DOHH2 (cell line): Measurements from ENCODE around the gene ZCWPW1.

ENCODE experiments used
- H3F3A ChIP-seq: fragments of 200-600 bp; sonication (generic), shearing (Covaris generic); 2 replicates; pipeline ENCODE4 v1.6.0; 2016; ENCODE audit warnings: antibody characterized with exemption, mild to moderate bottlenecking; ENCODE audit not compliant: control insufficient read depth, insufficient read depth
- H3K27ac ChIP-seq: fragments of 200-600 bp; sonication (generic); 2 replicates; pipeline ENCODE4 v1.5.1; 2014; ENCODE audit warnings: low read depth, mild to moderate bottlenecking, low read length, moderate library complexity
- H3K27me3 ChIP-seq: fragments of 200-600 bp; sonication (generic); 2 replicates; pipeline ENCODE4 v1.6.1; 2014; ENCODE audit warnings: mild to moderate bottlenecking, low read length, mixed read lengths; ENCODE audit not compliant: control insufficient read depth
- H3K36me3 ChIP-seq: fragments of 200-600 bp; sonication (generic); 2 replicates; pipeline ENCODE4 v1.6.1; 2014; ENCODE audit warnings: mild to moderate bottlenecking, low read length, moderate library complexity, mixed read lengths; ENCODE audit not compliant: control insufficient read depth
- H3K4me1 ChIP-seq: fragments of 200-600 bp; sonication (generic); 2 replicates; pipeline ENCODE4 v1.6.1; 2014; ENCODE audit warnings: mild to moderate bottlenecking, low read length, mixed read lengths; ENCODE audit not compliant: control insufficient read depth
- H3K4me2 ChIP-seq: fragments of 200-600 bp; sonication (generic); 2 replicates; pipeline ENCODE4 v1.6.0; 2014; ENCODE audit warnings: mild to moderate bottlenecking, low read length, moderate library complexity
- H3K4me3 ChIP-seq: fragments of 200-600 bp; sonication (generic); 2 replicates; pipeline ENCODE4 v1.5.1; 2014; ENCODE audit warnings: mild to moderate bottlenecking, low read length, mixed read lengths
- H3K79me2 ChIP-seq: fragments of 200-600 bp; sonication (generic); 2 replicates; pipeline ENCODE4 v1.6.1; 2014; ENCODE audit warnings: mild to moderate bottlenecking, low read length, mixed read lengths; ENCODE audit not compliant: control insufficient read depth
- H3K9me2 ChIP-seq: fragments of 200-600 bp; sonication (generic); replicated peaks from 2 replicates; pipeline ENCODE4 v1.6.1; 2014; ENCODE audit warnings: mild to moderate bottlenecking, low read length, mixed read lengths; ENCODE audit not compliant: control insufficient read depth
- H3K9me3 ChIP-seq: fragments of 200-600 bp; sonication (generic); 2 replicates; pipeline ENCODE4 v1.6.1; 2014; ENCODE audit warnings: antibody characterized with exemption, low read length, mixed read lengths; ENCODE audit not compliant: control insufficient read depth, insufficient read depth
- H4K20me1 ChIP-seq: fragments of 200-600 bp; sonication (generic); 2 replicates; pipeline ENCODE4 v1.6.0; 2014; ENCODE audit warnings: low read depth, mild to moderate bottlenecking, antibody characterized with exemption, low read length, moderate library complexity; ENCODE audit not compliant: control insufficient read depth, insufficient read depth
- EZH2phosphoT487 ChIP-seq: fragments of 200-600 bp; sonication (generic); IDR thresholded peaks from 2 replicates; pipeline ENCODE4 v1.6.1; 2017; ENCODE audit warnings: borderline replicate concordance, mild to moderate bottlenecking, antibody characterized with exemption, low read length, moderate library complexity, mixed read lengths
- TF ChIP-seq, protein P1 (sequence below): fragments of 200-600 bp; sonication (generic); IDR thresholded peaks from one replicate; pipeline ENCODE4 v1.5.1; 2014; ENCODE audit warnings: antibody characterized with exemption, mild to moderate bottlenecking, low read depth, low read length; ENCODE audit not compliant: poor library complexity, severe bottlenecking

Gene ZCWPW1

DNA sequence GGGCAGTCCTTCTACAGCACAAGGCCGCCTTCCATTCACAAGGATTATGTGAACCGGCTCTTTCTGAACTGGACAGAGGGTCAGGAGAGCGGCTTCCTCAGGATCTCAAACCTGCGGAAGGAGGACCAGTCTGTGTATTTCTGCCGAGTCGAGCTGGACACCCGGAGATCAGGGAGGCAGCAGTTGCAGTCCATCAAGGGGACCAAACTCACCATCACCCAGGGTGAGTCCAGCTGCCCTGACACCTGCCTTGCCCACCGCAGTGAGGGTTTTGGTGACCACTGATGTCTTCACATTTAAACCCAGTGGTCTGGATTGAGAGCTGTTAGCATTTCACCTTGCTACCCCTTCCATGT lies 69.7 kb downstream of the ZCWPW1 start:
- no peaks in the 10 kb centered on the region for H3K79me2 ChIP-seq
- H3K9me3 ChIP-seq: no peaks in the 10 kb centered on the region
- no peaks in the 10 kb centered on the region for H4K20me1 ChIP-seq
- peaks cover 7% of the 10 kb centered on the region; the same call in 1 of the 2 replicates for H3K4me1 ChIP-seq
- no peak overlapping the region for H3K4me3 ChIP-seq
- H3F3A ChIP-seq: peaks cover 13% of the 10 kb centered on the region
- no peaks in the 10 kb centered on the region for H3K27me3 ChIP-seq
- peaks cover 97% of the 10 kb centered on the region for H3K36me3 ChIP-seq
- no peak for TF ChIP-seq EZH2phosphoT487
- TF ChIP-seq, protein P1, sequence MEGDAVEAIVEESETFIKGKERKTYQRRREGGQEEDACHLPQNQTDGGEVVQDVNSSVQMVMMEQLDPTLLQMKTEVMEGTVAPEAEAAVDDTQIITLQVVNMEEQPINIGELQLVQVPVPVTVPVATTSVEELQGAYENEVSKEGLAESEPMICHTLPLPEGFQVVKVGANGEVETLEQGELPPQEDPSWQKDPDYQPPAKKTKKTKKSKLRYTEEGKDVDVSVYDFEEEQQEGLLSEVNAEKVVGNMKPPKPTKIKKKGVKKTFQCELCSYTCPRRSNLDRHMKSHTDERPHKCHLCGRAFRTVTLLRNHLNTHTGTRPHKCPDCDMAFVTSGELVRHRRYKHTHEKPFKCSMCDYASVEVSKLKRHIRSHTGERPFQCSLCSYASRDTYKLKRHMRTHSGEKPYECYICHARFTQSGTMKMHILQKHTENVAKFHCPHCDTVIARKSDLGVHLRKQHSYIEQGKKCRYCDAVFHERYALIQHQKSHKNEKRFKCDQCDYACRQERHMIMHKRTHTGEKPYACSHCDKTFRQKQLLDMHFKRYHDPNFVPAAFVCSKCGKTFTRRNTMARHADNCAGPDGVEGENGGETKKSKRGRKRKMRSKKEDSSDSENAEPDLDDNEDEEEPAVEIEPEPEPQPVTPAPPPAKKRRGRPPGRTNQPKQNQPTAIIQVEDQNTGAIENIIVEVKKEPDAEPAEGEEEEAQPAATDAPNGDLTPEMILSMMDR: no peak
- H3K9me2 ChIP-seq: no peaks in the 10 kb centered on the region
- H3K4me2 ChIP-seq: no peak overlapping the region
- H3K27ac ChIP-seq: no peak overlapping the region

DNA sequence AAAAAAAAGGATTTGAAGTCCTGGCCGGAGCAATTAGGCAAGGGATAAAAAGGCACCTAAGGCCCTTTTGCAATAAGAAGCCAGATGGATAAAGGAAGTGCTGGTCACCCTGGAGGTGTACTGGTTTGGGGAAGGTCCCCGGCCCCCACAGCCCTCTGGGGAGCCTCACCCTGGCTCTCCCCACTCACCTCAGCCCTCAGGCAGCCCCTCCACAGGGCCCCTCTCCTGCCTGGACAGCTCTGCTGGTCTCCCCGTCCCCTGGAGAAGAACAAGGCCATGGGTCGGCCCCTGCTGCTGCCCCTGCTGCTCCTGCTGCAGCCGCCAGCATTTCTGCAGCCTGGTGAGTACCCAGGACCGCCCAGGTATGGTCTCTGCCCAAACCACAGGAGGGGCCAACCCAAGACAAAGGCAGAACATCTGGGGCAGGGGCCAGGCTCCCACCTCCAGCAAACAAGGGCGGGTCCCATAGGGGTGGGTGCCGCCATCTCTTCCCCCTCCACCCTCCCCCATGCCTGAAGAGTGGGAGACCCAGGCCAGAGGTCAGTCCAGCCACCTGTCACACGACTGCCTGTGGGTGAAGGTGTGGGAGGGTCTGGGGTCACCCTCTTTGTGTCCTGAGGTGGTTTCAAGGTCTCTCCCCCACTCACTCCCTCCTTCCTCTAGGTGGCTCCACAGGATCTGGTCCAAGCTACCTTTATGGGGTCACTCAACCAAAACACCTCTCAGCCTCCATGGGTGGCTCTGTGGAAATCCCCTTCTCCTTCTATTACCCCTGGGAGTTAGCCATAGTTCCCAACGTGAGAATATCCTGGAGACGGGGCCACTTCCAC lies 70.3 kb downstream of the ZCWPW1 start, which contains the start of gene PILRB:
Gene PILRB (plus strand): TSS at position 91 of the 830 bp plus-strand sequence. CDS start 186 bp downstream, at position 277.
- Histone ChIP-seq H3K79me2 (no peaks in the 10 kb centered on the region), H3K4me1 (peaks cover 13% of the 10 kb centered on the region), H3K27me3 (no peaks in the 10 kb centered on the region), H3K4me2 (no peak within 1 kb of the TSS), H3K27ac (no peak within 1 kb of the TSS), H3K9me3 (no peaks in the 10 kb centered on the region), H3F3A (peaks cover 9% of the 10 kb centered on the region), H4K20me1 (no peaks in the 10 kb centered on the region), H3K4me3 (no peak within 1 kb of the TSS), H3K9me2 (no peaks in the 10 kb centered on the region), H3K36me3 (peaks cover 97% of the 10 kb centered on the region)
- TF ChIP-seq, protein P1: peak; percentile 50
- no peak for TF ChIP-seq EZH2phosphoT487

DNA sequence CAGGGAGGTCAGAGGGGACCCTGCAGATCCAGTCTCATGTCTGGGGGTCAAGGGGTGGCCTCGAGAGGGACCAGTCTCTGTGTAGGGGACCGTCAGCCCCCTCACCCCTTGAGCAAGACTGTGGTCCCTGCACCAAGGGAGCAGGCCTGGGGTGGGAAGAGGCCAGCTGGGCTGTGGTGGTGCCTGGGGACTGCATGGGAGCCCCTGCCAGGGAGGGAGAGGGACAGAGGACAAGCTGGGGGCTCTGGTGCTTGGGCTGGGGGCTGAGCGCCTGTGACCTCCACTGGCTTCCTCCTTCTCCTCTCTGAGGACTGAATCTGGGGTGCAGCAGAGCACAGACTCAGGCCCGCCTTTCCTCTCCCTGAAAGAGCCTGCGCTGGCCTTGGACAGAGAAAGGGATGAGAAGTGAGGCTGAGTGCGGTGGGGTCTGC lies 71.4 kb downstream of the ZCWPW1 start:
- Histone ChIP-seq H3K27me3 (no peaks in the 10 kb centered on the region), H3K4me1 (peaks cover 23% of the 10 kb centered on the region), H3K79me2 (no peaks in the 10 kb centered on the region), H3K36me3 (peaks cover 95% of the 10 kb centered on the region), H4K20me1 (no peaks in the 10 kb centered on the region), H3K9me2 (no peaks in the 10 kb centered on the region), H3K27ac (no peak overlapping the region), H3K9me3 (no peaks in the 10 kb centered on the region), H3K4me3 (no peak overlapping the region), H3F3A (0 out of 2 replicates have a peak, but pooled peaks cover 5% of the 10 kb centered on the region), H3K4me2 (no peak overlapping the region)
- TF ChIP-seq EZH2phosphoT487: no peak
- TF ChIP-seq, protein P1: no peak
